Endothelial cell of umbilical vein (primary cell): ENCODE measurements around the gene ADAMTS6. TPM values are rescaled to one million over a fixed set of nuclear protein-coding genes. Genes with fewer than 3 reads are reported as not detected.

ENCODE experiments used
- BruUV-seq: library from RNA; stranded (reverse); fragments of 400-500 nt; replicated peaks from 2 replicates; lab custom pipeline; 2021; lab: Mats Ljungman, UMichigan
- CTCF ChIA-PET: fragments of 300-600, 350-600 bp; sonication (Branson Sonifier 250); formaldehyde crosslinking; loops from one replicate; lab custom pipeline; 2021; ENCODE audit warnings: antibody characterized with exemption, inconsistent platforms; lab: Charles Lee
- POLR2A ChIA-PET: fragments of 300-600, 350-600 bp; sonication (Branson Sonifier 250); formaldehyde crosslinking; loops from one replicate; lab custom pipeline; 2021; ENCODE audit warnings: antibody characterized with exemption, inconsistent platforms; lab: Charles Lee
- DNase-seq: peaks from one replicate; pipeline ENCODE4 v3.0.0-alpha.2; 2011; ENCODE audit warnings: low read depth, low spot score
- FAIRE-seq: peaks from 2 replicates; lab custom pipeline; 2011; peaks lifted over from hg19 to GRCh38; lab: Jason Lieb, UNC
- H2AFZ ChIP-seq: 2 replicates; pipeline ENCODE4 v1.6.0; 2012; ENCODE audit warnings: low read depth, low read length, control low read depth, inconsistent platforms
- H3K27ac ChIP-seq: 2 replicates; pipeline ENCODE4 v1.5.1; 2011; ENCODE audit warnings: low read depth, mild to moderate bottlenecking, control low read depth, low read length, moderate library complexity; ENCODE audit not compliant: insufficient read depth
- H3K27me3 ChIP-seq, 2 experiments: 2 replicates each; pipeline versions ENCODE4 v1.6.0 to v1.6.1; 2011; ENCODE audit warnings: low read length in 2 of 2, mixed read lengths in 1 of 2; ENCODE audit not compliant: control insufficient read depth in 2 of 2, insufficient read depth in 2 of 2
- H3K36me3 ChIP-seq, 2 experiments: 2 replicates in 1 of 2; 3 replicates in 1 of 2; pipeline ENCODE4 v1.5.1; 2011; ENCODE audit warnings: low read length in 2 of 2, mild to moderate bottlenecking in 1 of 2, moderate library complexity in 1 of 2; ENCODE audit not compliant: control insufficient read depth in 2 of 2, insufficient read depth in 2 of 2; ENCODE audit errors: extremely low read depth in 1 of 2
- H3K4me1 ChIP-seq: 3 replicates; pipeline ENCODE4 v1.5.1; 2011; ENCODE audit warnings: mild to moderate bottlenecking, low read length; ENCODE audit not compliant: control insufficient read depth, insufficient read depth; ENCODE audit errors: extremely low read depth
- H3K4me2 ChIP-seq: 2 replicates; pipeline ENCODE4 v1.6.1; 2011; ENCODE audit warnings: low read length, control low read depth, mixed read lengths; ENCODE audit not compliant: insufficient read depth
- H3K4me3 ChIP-seq, 3 experiments: fragments of 200-600 bp in 1 of 3; sonication (generic), shearing (Covaris generic) in 1 of 3; replicated peaks in 1 of 3; 2 replicates each; pipeline ENCODE4 v1.5.1; 2011 to 2016; ENCODE audit warnings: control low read depth in 3 of 3, low read length in 3 of 3, mild to moderate bottlenecking in 2 of 3, inconsistent platforms in 1 of 3, low read depth in 1 of 3, moderate library complexity in 1 of 3; ENCODE audit not compliant: insufficient read depth in 1 of 3
- H3K79me2 ChIP-seq: 2 replicates; pipeline ENCODE4 v1.6.0; 2012; ENCODE audit warnings: low read length, inconsistent platforms; ENCODE audit not compliant: control insufficient read depth, insufficient read depth
- H3K9ac ChIP-seq: replicated peaks from 2 replicates; pipeline ENCODE3; 2011; ENCODE audit warnings: low read length, control low read depth; ENCODE audit not compliant: insufficient read depth; ENCODE audit errors: extremely low read depth
- H3K9me1 ChIP-seq: replicated peaks from 3 replicates; pipeline ENCODE4 v1.6.0; 2011; ENCODE audit warnings: mild to moderate bottlenecking, low read length; ENCODE audit not compliant: control insufficient read depth, insufficient read depth; ENCODE audit errors: extremely low read depth
- H3K9me3 ChIP-seq: replicated peaks from 2 replicates; pipeline ENCODE4 v1.5.1; 2012; ENCODE audit warnings: low read length, inconsistent platforms; ENCODE audit not compliant: control insufficient read depth, insufficient read depth
- H4K20me1 ChIP-seq: replicated peaks from 2 replicates; pipeline ENCODE3; 2011; ENCODE audit warnings: mild to moderate bottlenecking, low read length; ENCODE audit not compliant: control insufficient read depth, insufficient read depth; ENCODE audit errors: extremely low read depth
- EZH2 ChIP-seq: IDR thresholded peaks from 2 replicates; pipeline ENCODE4 v1.6.1; 2012; ENCODE audit warnings: borderline replicate concordance, low read depth, mild to moderate bottlenecking, moderate library complexity, low read length, inconsistent platforms; ENCODE audit not compliant: severe bottlenecking
- FOS ChIP-seq: IDR thresholded peaks from 2 replicates; pipeline ENCODE4 v1.6.1; 2011; ENCODE audit warnings: mild to moderate bottlenecking, low read length, moderate library complexity, borderline replicate concordance; ENCODE audit not compliant: insufficient read depth
- GATA2 ChIP-seq: IDR thresholded peaks from 2 replicates; pipeline ENCODE4 v1.7.0; 2011; ENCODE audit warnings: low read depth, mild to moderate bottlenecking, moderate library complexity, mixed read lengths, low read length; ENCODE audit not compliant: insufficient read length, insufficient read depth
- JUN ChIP-seq: IDR thresholded peaks from 2 replicates; pipeline ENCODE4 v1.6.1; 2011; ENCODE audit warnings: borderline replicate concordance, low read depth; ENCODE audit not compliant: insufficient read length, insufficient read depth
- MYC ChIP-seq: IDR thresholded peaks from one replicate; pipeline ENCODE4 v1.6.1; 2011; ENCODE audit warnings: mild to moderate bottlenecking, low read depth, low read length
- POLR2A ChIP-seq: IDR thresholded peaks from 2 replicates; pipeline ENCODE4 v1.6.1; 2012; ENCODE audit warnings: low read depth, mild to moderate bottlenecking, control low read depth, low read length
- POLR2AphosphoS5 ChIP-seq: IDR thresholded peaks from 2 replicates; pipeline ENCODE4 v1.6.1; 2012; ENCODE audit warnings: low read depth, mild to moderate bottlenecking, control low read depth, low read length, moderate library complexity; ENCODE audit not compliant: insufficient read depth
- dilution Hi-C: fragments of 300-500 bp; cut with MboI; formaldehyde crosslinking; loops from one replicate; pipeline ENCODE4 v1.15.0; 2019; ENCODE audit warnings: low sequenced_read_pairs; ENCODE audit not compliant: extremely low pct_ligation_motif_present
- intact Hi-C: fragments of 100-400 bp; cut with micrococcal nuclease; formaldehyde crosslinking; loops from one replicate; pipeline ENCODE4 v1.10.0; 2022
- polyA plus RNA-seq, 4 experiments: library from polyadenylated mRNA; depleted of rRNA in 3 of 4; stranded (reverse) in 3 of 4; unstranded in 1 of 4; fragments of >200 nt; gene quantifications; 2 replicates each; pipeline versions ENCODE4 v1.2.1 to v1.2.3, GENCODE V29; 2011 to 2012; ENCODE audit warnings: missing spikeins in 1 of 4
- total RNA-seq: library from RNA; stranded (reverse); gene quantifications from 2 replicates; pipeline ENCODE4 v1.2.3, GENCODE V29; 2021
- TF ChIP-seq, protein P1 (sequence below), 2 donors: IDR thresholded peaks; 1 replicate in 1 of 2; 2 replicates in 1 of 2; pipeline ENCODE4 v1.5.1; 2011; ENCODE audit warnings: low read length in 2 of 2, mild to moderate bottlenecking in 2 of 2, moderate library complexity in 2 of 2, control low read depth in 1 of 2, inconsistent platforms in 1 of 2, low read depth in 1 of 2; ENCODE audit not compliant: insufficient read depth in 1 of 2; ENCODE audit errors: extremely low read depth in 1 of 2
- TF ChIP-seq, protein P2 (sequence below): IDR thresholded peaks from 2 replicates; pipeline ENCODE4 v1.6.1; 2011; ENCODE audit not compliant: insufficient read depth, insufficient read length

Gene ADAMTS6
- total and polyA plus RNA-seq, 2 donors (not counting 3 experiments of a cell fraction or from before 2014, with no cell fraction given), result 20.4 to 43.4 TPM

DNA sequence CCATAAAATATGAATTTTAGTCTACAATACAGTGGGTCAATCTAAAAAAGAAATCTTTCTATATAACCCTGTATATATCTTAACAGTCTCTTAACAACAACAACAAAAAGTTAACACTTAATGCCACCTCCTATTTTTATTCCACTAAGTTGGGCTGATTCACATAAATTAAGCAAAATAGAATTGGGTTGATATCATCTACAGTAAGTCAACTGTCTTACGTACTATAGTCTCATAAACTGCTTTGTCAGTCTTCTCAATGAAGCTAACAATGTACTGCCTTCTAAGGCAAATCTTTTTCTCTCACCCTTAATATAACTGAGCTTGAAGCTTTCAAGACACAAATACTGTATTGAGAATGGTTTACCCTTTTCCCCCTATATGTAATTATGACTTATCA lies 185.7 kb downstream of the ADAMTS6 start:
- dilution Hi-C loops (no loop called here), intact Hi-C loops (no loop called here)
- ChIA-PET CTCF (interaction anchor here (1.1 kb wide), 1 partner anchor 34 kb away, joined by 3 read pairs; no protein-coding TSS in a partner anchor), POLR2A (no interaction called here)
- H3K36me3 ChIP-seq, result peaks cover 0 to 2% of the 10 kb centered on the region in 2 experiments
- TF ChIP-seq POLR2AphosphoS5, result no peak
- TF ChIP-seq, protein P1, sequence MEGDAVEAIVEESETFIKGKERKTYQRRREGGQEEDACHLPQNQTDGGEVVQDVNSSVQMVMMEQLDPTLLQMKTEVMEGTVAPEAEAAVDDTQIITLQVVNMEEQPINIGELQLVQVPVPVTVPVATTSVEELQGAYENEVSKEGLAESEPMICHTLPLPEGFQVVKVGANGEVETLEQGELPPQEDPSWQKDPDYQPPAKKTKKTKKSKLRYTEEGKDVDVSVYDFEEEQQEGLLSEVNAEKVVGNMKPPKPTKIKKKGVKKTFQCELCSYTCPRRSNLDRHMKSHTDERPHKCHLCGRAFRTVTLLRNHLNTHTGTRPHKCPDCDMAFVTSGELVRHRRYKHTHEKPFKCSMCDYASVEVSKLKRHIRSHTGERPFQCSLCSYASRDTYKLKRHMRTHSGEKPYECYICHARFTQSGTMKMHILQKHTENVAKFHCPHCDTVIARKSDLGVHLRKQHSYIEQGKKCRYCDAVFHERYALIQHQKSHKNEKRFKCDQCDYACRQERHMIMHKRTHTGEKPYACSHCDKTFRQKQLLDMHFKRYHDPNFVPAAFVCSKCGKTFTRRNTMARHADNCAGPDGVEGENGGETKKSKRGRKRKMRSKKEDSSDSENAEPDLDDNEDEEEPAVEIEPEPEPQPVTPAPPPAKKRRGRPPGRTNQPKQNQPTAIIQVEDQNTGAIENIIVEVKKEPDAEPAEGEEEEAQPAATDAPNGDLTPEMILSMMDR (IDR thresholded peaks at IDR 0.05; ENCODE audit: extremely low read depth in 1 of 2, insufficient read depth in 1 of 2, low read depth in 1 of 2, low read length in 2 of 2), result no peak
- no peak for TF ChIP-seq MYC
- no peak for TF ChIP-seq EZH2
- TF ChIP-seq JUN, result no peak
- TF ChIP-seq, protein P2, sequence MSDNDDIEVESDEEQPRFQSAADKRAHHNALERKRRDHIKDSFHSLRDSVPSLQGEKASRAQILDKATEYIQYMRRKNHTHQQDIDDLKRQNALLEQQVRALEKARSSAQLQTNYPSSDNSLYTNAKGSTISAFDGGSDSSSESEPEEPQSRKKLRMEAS, result no peak
- TF ChIP-seq POLR2A, result no peak
- TF ChIP-seq GATA2, result no peak
- no peak for TF ChIP-seq FOS
- no peak overlapping the region for H3K4me2 ChIP-seq
- H3K27ac ChIP-seq, result no peak overlapping the region
- FAIRE-seq, result no peak
- no peak for DNase-seq
- H3K4me3 ChIP-seq, result no peak overlapping the region
- no peaks in the 10 kb centered on the region for H3K9me3 ChIP-seq
- H3K27me3 ChIP-seq, result no peaks in the 10 kb centered on the region
- H3K9me1 ChIP-seq, result no peaks in the 10 kb centered on the region
- no peak overlapping the region for H2AFZ ChIP-seq
- no peak overlapping the region for H3K9ac ChIP-seq
- no TSS peak for BruUV-seq
- H3K79me2 ChIP-seq, result no peaks in the 10 kb centered on the region
- H4K20me1 ChIP-seq, result no peaks in the 10 kb centered on the region
- no peaks in the 10 kb centered on the region for H3K4me1 ChIP-seq
